Caco-2 (cell line): Measurements from ENCODE around the gene CACNG5. TPM values are rescaled to one million over a fixed set of nuclear protein-coding genes. Genes with fewer than 3 reads are reported as not detected.

ENCODE experiments used
- BruUV-seq: library from RNA; stranded (reverse); fragments of 400-500 nt; replicated peaks from 2 replicates; lab custom pipeline; 2021; lab: Mats Ljungman, UMichigan
- CTCF ChIA-PET: fragments of 300-600 bp; sonication (Branson Sonifier 250); formaldehyde crosslinking; loops from one replicate; lab custom pipeline; 2022; ENCODE audit warnings: antibody characterized with exemption; lab: Charles Lee
- POLR2A ChIA-PET: fragments of 300-600 bp; sonication (Branson Sonifier 250); formaldehyde crosslinking; loops from one replicate; lab custom pipeline; 2022; ENCODE audit warnings: antibody characterized with exemption; lab: Charles Lee
- DNase-seq, 2 experiments: peaks; one replicate each; pipeline versions ENCODE4 v3.0.0 to v3.0.0-alpha.2; 2020 to 2022
- H3K27me3 ChIP-seq: replicated peaks from 2 replicates; pipeline ENCODE4 v1.6.0; 2011; ENCODE audit warnings: low read length; ENCODE audit not compliant: control insufficient read depth, insufficient read depth
- H3K36me3 ChIP-seq: 2 replicates; pipeline ENCODE4 v1.5.1; 2011; ENCODE audit warnings: low read length; ENCODE audit not compliant: control insufficient read depth, insufficient read depth
- H3K4me1 ChIP-seq: fragments of 250-450 bp; sonication (Bioruptor Pico); 2 replicates; pipeline ENCODE4 v1.5.1; 2020; ENCODE audit warnings: mild to moderate bottlenecking
- H3K4me3 ChIP-seq: 2 replicates; pipeline ENCODE4 v1.5.1; 2011; ENCODE audit warnings: low read depth, mild to moderate bottlenecking, control low read depth, low read length
- H3K9me3 ChIP-seq: fragments of 250-450 bp; sonication (Bioruptor Pico); 2 replicates; pipeline ENCODE4 v1.5.1; 2020; ENCODE audit warnings: mild to moderate bottlenecking, moderate library complexity
- H3K27ac Mint-ChIP-seq: one replicate; pipeline ENCODE4 v1.8.0; 2022; ENCODE audit warnings: mixed read lengths; ENCODE audit not compliant: unreplicated experiment
- H3K27me3 Mint-ChIP-seq: one replicate; pipeline ENCODE4 v1.8.0; 2022; ENCODE audit warnings: mixed read lengths; ENCODE audit not compliant: insufficient read depth, unreplicated experiment
- H3K36me3 Mint-ChIP-seq: one replicate; pipeline ENCODE4 v1.8.0; 2022; ENCODE audit warnings: mild to moderate bottlenecking, mixed read lengths; ENCODE audit not compliant: insufficient read depth, unreplicated experiment
- H3K4me1 Mint-ChIP-seq: one replicate; pipeline ENCODE4 v1.8.0; 2022; ENCODE audit warnings: low read depth, mixed read lengths; ENCODE audit not compliant: unreplicated experiment
- H3K4me3 Mint-ChIP-seq: one replicate; pipeline ENCODE4 v1.8.0; 2022; ENCODE audit warnings: mild to moderate bottlenecking, moderate library complexity, mixed read lengths; ENCODE audit not compliant: unreplicated experiment
- H3K9me3 Mint-ChIP-seq: one replicate; pipeline ENCODE4 v1.8.0; 2022; ENCODE audit warnings: mixed read lengths; ENCODE audit not compliant: unreplicated experiment
- intact Hi-C: fragments of 100-400 bp; cut with micrococcal nuclease; formaldehyde crosslinking; loops from one replicate; pipeline ENCODE4 v1.10.0; 2022; ENCODE audit not compliant: unreplicated experiment
- total RNA-seq: library from RNA; stranded (reverse); gene quantifications from 2 replicates; pipeline ENCODE4 v1.2.3, GENCODE V29; 2022
- TF ChIP-seq, protein P1 (sequence below), 2 experiments: fragments of 200-600 bp in 1 of 2; IDR thresholded peaks; 1 replicate in 1 of 2; 2 replicates in 1 of 2; pipeline versions ENCODE4 v1.5.1 to v1.8.0; 2011 to 2022; ENCODE audit warnings: antibody characterized with exemption in 1 of 2, control low read depth in 1 of 2, inconsistent platforms in 1 of 2, low read depth in 1 of 2, low read length in 1 of 2, mild to moderate bottlenecking in 1 of 2, moderate library complexity in 1 of 2; ENCODE audit not compliant: insufficient read depth in 1 of 2, severe bottlenecking in 1 of 2, unreplicated experiment in 1 of 2

Gene CACNG5
- total RNA-seq, 1 experiment from 2014 or later, result not detected

DNA sequence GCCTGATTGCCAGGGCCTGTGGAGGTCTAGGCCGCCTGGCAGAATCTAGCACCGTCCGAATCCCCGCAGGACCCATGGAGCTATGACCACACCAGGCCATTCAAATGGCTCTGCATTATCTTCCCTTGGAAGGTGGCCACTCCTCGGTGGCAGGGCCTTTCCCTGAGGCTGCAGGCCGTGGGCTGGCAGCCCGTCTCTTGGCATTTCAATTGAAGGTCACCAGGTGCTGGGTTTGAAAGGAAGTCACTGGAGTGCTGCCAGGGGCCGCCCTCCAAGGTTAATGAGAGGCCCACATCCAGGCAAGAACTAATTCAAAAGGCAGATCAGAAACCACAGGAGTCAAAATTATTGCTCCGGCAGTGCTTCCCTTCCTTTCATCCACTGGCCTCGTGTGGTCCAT is 27.7 kb upstream of the CACNG5 start:
- H3K27me3 ChIP-seq, result no peaks in the 10 kb centered on the region
- Mint-ChIP-seq H3K27ac (no peak overlapping the region), H3K4me1 (no peaks in the 10 kb centered on the region), H3K9me3 (no peaks in the 10 kb centered on the region), H3K36me3 (peaks cover 6% of the 10 kb centered on the region), H3K27me3 (peaks cover 3% of the 10 kb centered on the region), H3K4me3 (no peak overlapping the region)
- BruUV-seq, result no TSS peak
- ChIA-PET POLR2A (no interaction called here), CTCF (no interaction called here)
- no peaks in the 10 kb centered on the region for H3K36me3 ChIP-seq
- no peaks in the 10 kb centered on the region for H3K4me1 ChIP-seq
- TF ChIP-seq, protein P1, sequence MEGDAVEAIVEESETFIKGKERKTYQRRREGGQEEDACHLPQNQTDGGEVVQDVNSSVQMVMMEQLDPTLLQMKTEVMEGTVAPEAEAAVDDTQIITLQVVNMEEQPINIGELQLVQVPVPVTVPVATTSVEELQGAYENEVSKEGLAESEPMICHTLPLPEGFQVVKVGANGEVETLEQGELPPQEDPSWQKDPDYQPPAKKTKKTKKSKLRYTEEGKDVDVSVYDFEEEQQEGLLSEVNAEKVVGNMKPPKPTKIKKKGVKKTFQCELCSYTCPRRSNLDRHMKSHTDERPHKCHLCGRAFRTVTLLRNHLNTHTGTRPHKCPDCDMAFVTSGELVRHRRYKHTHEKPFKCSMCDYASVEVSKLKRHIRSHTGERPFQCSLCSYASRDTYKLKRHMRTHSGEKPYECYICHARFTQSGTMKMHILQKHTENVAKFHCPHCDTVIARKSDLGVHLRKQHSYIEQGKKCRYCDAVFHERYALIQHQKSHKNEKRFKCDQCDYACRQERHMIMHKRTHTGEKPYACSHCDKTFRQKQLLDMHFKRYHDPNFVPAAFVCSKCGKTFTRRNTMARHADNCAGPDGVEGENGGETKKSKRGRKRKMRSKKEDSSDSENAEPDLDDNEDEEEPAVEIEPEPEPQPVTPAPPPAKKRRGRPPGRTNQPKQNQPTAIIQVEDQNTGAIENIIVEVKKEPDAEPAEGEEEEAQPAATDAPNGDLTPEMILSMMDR (IDR thresholded peaks at IDR 0.05; ENCODE audit: insufficient read depth in 1 of 2, low read depth in 1 of 2, low read length in 1 of 2, severe bottlenecking in 1 of 2, unreplicated experiment in 1 of 2), result no peak
- no peak for DNase-seq
- H3K9me3 ChIP-seq, result no peaks in the 10 kb centered on the region
- no peak overlapping the region for H3K4me3 ChIP-seq
- intact Hi-C loops, result no loop called here

DNA sequence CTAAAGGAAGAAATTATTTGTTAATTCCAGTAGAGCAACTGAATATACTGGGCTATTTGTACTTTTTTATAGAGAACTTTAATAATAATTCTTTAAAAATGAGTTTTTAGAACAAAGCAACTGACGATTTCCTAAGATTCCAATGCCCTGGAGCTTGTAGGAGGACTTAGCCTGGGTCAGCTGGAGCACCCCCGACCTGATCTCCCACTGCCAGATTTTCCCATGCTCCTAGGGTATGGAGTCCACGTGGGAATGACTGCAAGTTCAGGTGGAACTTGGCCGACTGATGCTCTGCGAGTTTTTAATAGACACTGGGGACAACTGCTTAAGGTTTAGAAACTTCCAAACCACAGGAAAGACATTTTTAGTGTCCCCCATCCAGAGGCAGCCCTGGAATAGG is 25.5 kb upstream of the CACNG5 start:
- POLR2A ChIA-PET, result no interaction called here
- Mint-ChIP-seq H3K27me3 (peaks cover 10% of the 10 kb centered on the region), H3K9me3 (no peaks in the 10 kb centered on the region), H3K4me1 (no peaks in the 10 kb centered on the region), H3K27ac (no peak overlapping the region), H3K4me3 (no peak overlapping the region), H3K36me3 (peaks cover 6% of the 10 kb centered on the region)
- intact Hi-C loops, result no loop called here
- TF ChIP-seq, protein P1 (IDR thresholded peaks at IDR 0.05; ENCODE audit: insufficient read depth in 1 of 2, low read depth in 1 of 2, low read length in 1 of 2, severe bottlenecking in 1 of 2, unreplicated experiment in 1 of 2), result no peak
- no peaks in the 10 kb centered on the region for H3K4me1 ChIP-seq
- CTCF ChIA-PET, result no interaction called here
- BruUV-seq, result no TSS peak
- H3K4me3 ChIP-seq, result no peak overlapping the region
- H3K9me3 ChIP-seq, result no peaks in the 10 kb centered on the region
- H3K27me3 ChIP-seq, result no peaks in the 10 kb centered on the region
- DNase-seq, result no peak
- no peaks in the 10 kb centered on the region for H3K36me3 ChIP-seq

DNA sequence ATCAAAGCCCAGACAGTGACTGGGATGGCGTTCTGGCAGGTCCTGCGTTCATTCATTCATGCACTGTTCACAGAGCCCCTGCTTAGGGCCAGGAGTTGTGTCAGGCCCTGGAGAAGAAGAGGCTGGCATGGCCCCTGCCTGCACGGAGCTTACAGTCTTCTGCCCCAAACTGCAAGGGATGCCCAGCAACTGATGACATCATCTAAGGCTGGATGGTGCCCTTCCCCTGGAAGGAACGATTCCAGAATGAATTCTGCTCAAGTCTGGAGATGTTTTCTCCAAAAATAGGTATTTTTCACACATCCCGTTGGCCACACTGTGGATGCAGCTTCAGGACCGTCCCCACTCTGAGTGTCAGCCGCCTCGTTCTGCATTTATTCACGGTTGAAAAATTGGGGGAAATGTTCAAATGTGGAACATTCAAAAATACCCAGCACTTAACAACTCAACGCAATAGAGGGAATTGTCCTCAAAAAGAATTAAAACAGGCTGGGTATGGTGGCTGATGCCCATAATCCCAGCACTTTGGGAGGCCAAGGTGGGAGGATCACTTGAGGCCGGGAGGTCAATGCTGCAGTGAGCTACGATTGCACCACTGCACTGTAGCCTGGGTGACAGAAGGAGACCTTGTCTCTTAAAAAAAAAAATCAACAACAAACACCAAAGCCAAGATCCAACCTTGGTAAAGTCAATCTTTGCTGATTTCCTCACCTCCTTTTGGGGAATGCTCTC is 23.8 kb upstream of the CACNG5 start:
- no peaks in the 10 kb centered on the region for H3K4me1 ChIP-seq
- Mint-ChIP-seq H3K4me1 (no peaks in the 10 kb centered on the region), H3K36me3 (peaks cover 3% of the 10 kb centered on the region), H3K4me3 (no peak overlapping the region), H3K9me3 (no peaks in the 10 kb centered on the region), H3K27me3 (peaks cover 15% of the 10 kb centered on the region), H3K27ac (no peak overlapping the region)
- ChIA-PET CTCF (no interaction called here), POLR2A (no interaction called here)
- no peaks in the 10 kb centered on the region for H3K36me3 ChIP-seq
- DNase-seq, result no peak
- H3K4me3 ChIP-seq, result no peak overlapping the region
- intact Hi-C loops, result no loop called here
- H3K27me3 ChIP-seq, result no peaks in the 10 kb centered on the region
- no TSS peak for BruUV-seq
- H3K9me3 ChIP-seq, result no peaks in the 10 kb centered on the region
- TF ChIP-seq, protein P1 (IDR thresholded peaks at IDR 0.05; ENCODE audit: insufficient read depth in 1 of 2, low read depth in 1 of 2, low read length in 1 of 2, severe bottlenecking in 1 of 2, unreplicated experiment in 1 of 2), result no peak
